GM18511 (cell line): Measurements from ENCODE around the gene CORO6.

Source experiments
- ATAC-seq: cut with Tn5 transposase; IDR thresholded peaks from one replicate; pipeline ENCODE4 v1.9.1; 2021; ENCODE audit warnings: mild to moderate bottlenecking, moderate library complexity; ENCODE audit not compliant: unreplicated experiment

The CORO6 gene

GRCh38 chr17:29567304-29567553 is 55.5 kb downstream of the CORO6 start:
- ATAC-seq, result peak; percentile 14

- ATAC-seq, result peak; percentile 33
Measured at GRCh38 chr17:29566473-29567303, 56.0 kb downstream of the CORO6 start, which contains the start of gene ABHD15. Gene ABHD15, minus strand, starts transcription at chr17:29567037. Its CDS starts 71 bp downstream, at chr17:29566966.

DNA sequence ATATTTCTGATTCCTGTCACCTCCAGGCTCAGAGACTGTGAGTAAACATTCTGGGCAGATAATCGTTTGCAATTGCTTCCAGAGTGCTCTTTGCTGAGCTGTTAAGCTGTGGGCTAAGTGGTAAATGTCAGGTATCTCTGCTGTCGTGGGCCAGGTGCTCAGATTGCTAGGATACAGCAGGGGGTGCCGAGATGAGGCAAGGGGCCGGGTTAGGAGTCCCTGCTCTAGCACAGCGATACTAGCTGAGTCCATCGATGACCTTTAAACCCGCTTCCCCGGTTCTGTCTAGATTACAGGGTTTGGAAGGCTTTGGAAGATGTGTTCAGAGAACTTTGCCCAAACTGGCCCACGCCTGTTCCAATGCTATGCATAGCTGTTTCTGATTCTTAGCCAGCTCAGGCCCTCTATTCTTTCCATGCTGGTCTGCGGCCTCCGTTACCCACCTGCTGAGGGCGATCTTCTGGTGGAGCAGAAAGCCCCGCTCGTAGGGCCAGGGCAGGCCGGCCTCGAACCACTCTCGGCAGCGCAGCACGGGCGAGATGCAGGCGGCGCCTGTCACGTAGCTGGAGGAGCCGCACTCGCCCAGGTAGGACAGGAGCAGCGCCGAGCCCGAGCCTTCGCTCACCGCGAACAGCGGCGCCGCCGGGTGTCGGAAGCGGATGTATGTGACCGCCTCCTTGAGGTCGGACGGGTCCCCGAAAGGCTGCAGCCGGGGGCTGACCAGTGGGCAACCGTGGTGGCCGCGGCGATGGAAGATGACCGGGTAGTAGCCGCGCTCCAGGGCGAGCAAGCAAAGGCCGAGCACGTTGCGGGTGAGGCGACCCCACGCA is 56.9 kb downstream of the CORO6 start:
- ATAC-seq, result no peak
